GM21737 (cell line): Measurements from ENCODE around the gene LIPK.
"Not testable (repeated sequence)": the region's sequence is repeated elsewhere in the genome, so short reads cannot be mapped to it uniquely, and the experiment has no call there.

Source experiments
- ATAC-seq: cut with Tn5 transposase; IDR thresholded peaks from one replicate; pipeline ENCODE4 v1.9.1; 2021; ENCODE audit warnings: mild to moderate bottlenecking, moderate library complexity; ENCODE audit not compliant: unreplicated experiment

Gene LIPK, protein sequence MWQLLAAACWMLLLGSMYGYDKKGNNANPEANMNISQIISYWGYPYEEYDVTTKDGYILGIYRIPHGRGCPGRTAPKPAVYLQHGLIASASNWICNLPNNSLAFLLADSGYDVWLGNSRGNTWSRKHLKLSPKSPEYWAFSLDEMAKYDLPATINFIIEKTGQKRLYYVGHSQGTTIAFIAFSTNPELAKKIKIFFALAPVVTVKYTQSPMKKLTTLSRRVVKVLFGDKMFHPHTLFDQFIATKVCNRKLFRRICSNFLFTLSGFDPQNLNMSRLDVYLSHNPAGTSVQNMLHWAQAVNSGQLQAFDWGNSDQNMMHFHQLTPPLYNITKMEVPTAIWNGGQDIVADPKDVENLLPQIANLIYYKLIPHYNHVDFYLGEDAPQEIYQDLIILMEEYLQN

GRCh38 chr10:88705958-88706357, at the start of gene LIPK:
TSS of gene LIPK (plus strand) at chr10:88706249. CDS start at chr10:88724544, 18,295 bp downstream.
- no peak for ATAC-seq

GRCh38 chr10:88657901-88658300, 48.1 kb upstream of the LIPK start:
- ATAC-seq = no peak

DNA sequence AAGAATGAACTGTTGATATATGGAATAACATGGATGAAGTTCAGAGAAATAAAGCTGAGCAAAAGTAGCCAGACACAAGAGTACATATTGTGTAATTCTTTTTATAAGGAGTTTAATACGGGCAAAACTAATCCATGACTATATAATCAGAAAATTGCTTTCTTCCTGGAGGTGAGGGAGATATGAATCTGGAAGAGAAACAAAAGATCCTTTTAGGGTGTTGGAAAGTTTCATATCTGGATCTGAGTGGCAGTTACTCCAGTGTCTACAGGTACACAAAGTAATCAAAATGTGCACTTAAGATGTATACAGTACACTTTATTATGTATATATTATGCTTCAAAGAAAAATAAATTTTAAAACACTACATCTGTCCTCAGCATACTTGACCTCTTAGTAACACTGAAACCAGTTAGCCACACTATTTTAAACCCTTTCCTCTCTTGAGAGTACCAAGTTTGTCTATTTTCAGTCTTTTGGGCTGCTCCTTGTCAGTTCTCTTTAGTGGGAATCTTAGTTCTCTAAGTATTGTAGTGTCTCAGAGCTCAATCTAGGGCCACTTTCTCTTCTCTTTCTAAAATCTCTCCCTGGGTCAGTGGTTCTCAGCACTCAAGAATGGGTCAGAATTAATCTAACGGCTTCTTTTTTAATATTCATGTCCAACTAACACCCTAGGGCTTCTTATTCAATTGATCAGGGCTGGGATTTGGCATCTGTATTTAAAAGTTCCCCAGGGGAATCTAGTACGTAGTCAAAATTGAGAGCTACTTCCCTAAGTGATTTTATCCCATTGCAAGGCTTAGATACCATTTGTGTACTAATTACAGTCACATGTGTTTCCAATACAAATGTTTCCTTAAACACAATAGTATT, 46.1 kb upstream of the LIPK start:
- ATAC-seq = no peak

GRCh38 chr10:88660598-88660884, 45.5 kb upstream of the LIPK start:
- no peak for ATAC-seq

DNA sequence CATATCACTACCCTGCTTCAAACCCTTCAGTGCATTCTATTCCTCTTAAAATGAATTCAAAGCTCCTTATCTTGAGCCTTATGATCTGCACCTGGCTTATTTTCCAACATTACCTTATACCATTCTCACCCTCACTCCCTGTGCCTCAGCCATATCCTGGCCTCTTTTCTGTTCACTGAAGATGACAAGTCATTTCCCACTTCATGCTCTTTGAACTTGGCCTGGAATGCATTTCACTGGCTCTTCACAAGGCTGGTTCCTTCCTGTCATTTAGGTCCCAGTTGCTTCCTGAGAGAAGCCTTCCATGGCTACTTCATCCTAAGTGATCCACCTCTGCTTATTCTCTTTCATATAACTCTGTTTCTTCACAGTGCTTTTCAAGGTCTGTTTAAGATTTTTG, 45.0 kb upstream of the LIPK start:
- no peak for ATAC-seq

DNA sequence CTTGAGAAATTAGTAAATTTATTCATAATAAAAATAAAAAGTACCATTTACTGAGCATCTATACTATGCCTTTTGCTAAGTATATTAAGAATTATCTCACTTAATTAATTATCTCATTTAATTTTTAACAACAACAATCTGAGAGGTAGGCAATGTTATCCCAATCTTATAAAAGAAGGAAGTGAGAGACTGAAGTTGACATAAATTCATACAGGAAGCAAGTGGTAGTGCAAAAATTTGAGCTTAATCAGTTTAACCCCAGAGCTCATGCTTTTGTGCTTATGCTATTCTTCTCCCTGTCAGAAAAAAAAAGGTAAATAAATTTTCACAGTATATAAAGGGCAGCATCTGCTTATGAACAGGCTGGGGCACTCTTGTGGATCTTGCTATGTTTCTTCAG, 44.5 kb upstream of the LIPK start:
- ATAC-seq = no peak

DNA sequence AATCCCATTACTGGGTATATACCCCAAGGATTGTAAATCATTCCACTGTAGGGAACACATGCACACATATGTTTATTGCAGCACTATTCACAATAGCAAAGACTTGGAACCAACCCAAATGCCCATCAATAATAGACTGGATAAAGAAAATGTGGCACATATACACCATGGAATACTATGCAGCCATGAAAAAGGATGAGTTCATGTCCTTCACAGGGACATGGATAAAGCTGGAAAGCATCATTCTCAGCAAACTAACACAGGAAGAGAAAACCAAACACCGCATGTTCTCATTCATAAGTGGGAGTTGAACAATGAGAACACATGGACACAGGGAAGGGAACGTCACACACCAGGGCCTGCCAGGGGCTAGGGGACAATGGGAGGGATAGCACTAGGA, 42.9 kb upstream of the LIPK start:
- ATAC-seq = not testable (repeated sequence)

GRCh38 chr10:88664142-88664541, 41.9 kb upstream of the LIPK start, which contains the start of gene LIPF:
TSS of gene LIPF (plus strand) at chr10:88664442. CDS start at chr10:88667298, 2,856 bp downstream.
- ATAC-seq = no peak

- no peak for ATAC-seq
These were observed 37.6 kb upstream of the LIPK start for GRCh38 chr10:88668465-88668864.

DNA sequence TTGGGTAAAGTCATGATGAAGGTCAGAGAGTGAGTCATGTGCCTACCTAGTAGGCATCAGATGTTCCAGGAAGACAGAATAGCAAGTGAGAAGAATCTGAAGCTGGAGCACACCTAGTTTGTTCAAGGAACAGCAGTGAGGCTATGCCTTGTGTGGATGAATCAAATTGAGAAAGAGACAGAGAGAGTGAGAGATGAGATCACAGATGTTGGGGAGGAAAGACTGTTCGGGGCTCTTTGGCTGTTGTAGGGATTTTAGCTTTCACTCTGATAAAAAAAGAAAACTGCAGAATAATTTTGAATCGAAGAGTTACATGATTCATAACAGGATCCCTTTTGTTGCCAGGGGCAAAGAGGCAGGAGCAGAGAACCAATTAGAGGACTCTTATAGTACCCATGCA, 35.6 kb upstream of the LIPK start:
- no peak for ATAC-seq

GRCh38 chr10:88672041-88672440, 34.0 kb upstream of the LIPK start:
- no peak for ATAC-seq

- ATAC-seq = no peak
These were observed 29.6 kb upstream of the LIPK start for GRCh38 chr10:88676283-88677060.

GRCh38 chr10:88680958-88681357, 25.1 kb upstream of the LIPK start:
- no peak for ATAC-seq

- ATAC-seq = no peak
These were observed 23.6 kb upstream of the LIPK start for GRCh38 chr10:88682491-88682890.

DNA sequence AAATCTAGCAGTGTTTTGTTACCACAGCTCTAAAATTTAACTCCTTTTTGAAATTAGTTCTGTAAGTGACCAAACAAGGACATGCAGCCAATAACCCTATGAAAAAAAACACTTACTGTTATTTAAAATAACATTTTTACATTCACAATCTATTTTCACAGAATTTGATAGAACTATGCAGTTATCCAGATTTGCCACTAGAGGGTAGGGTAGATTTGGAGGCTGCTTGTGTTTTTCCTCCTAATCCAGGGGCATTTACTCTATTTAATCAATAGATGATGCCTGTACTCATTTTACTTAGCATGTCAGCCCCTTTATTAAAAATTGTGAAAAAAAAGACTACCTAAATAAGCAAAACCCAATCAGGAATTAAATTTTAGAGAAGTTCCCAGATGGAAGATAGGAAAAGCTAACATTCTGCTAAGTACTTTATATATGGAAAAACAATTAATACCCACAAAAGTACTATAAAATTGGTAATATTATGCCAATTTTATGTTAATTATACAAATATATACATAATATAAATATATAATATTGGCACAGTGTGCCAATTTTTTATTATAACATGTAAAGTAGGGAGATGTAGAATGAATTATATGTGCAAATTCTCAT, 18.1 kb upstream of the LIPK start:
- ATAC-seq = no peak

DNA sequence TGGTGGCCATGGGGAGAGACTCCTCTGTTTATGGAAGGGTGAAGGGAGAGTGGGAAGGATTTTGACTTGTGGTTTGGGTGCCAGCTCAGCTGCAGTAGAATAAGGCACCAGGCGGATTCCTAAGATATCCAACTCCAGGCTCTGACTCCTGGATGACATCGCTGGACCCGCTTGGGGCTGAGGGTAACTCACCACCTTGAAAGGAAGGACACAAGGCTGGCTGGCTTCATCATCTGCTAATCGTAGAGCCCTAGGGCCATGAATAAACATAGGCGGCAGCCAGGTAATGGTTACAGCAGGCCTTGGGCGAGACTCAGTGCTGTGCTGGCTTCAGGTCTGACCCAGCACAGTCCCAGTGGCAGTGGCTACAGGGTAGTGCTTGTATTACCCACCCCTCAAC, 16.7 kb upstream of the LIPK start:
- no peak for ATAC-seq

GRCh38 chr10:88693392-88694020, 12.5 kb upstream of the LIPK start:
- no peak for ATAC-seq

- ATAC-seq = no peak
These were observed 3.0 kb upstream of the LIPK start for GRCh38 chr10:88702848-88703597.

- ATAC-seq = no peak
These were observed 1.5 kb downstream of the LIPK start for GRCh38 chr10:88707429-88708155.
